Osteoblast (primary cell): ENCODE measurements around the gene CFAP45. TPM values are rescaled to one million over a fixed set of nuclear protein-coding genes. Genes with fewer than 3 reads are reported as not detected.

ENCODE experiments used
- DNase-seq: peaks from one replicate; pipeline ENCODE4 v3.0.0; 2011; ENCODE audit warnings: low spot score, mixed read lengths; ENCODE audit not compliant: insufficient read length; ENCODE audit errors: missing footprints
- H2AFZ ChIP-seq: 2 replicates; pipeline ENCODE4 v1.6.0; 2011; ENCODE audit warnings: mild to moderate bottlenecking, low read length
- H3K27ac ChIP-seq: 2 replicates; pipeline ENCODE4 v1.5.1; 2011; ENCODE audit warnings: mild to moderate bottlenecking, low read depth, low read length, moderate library complexity
- H3K27me3 ChIP-seq: 2 replicates; pipeline ENCODE4 v1.6.0; 2012; ENCODE audit warnings: mild to moderate bottlenecking, control low read depth, inconsistent platforms, low read length, moderate library complexity; ENCODE audit not compliant: insufficient read depth
- H3K36me3 ChIP-seq: 2 replicates; pipeline ENCODE4 v1.5.1; 2011; ENCODE audit warnings: mild to moderate bottlenecking, low read length, control low read depth, moderate library complexity; ENCODE audit not compliant: insufficient read depth
- H3K4me1 ChIP-seq: 2 replicates; pipeline ENCODE4 v1.5.1; 2011; ENCODE audit warnings: mild to moderate bottlenecking, low read length, control low read depth, moderate library complexity; ENCODE audit not compliant: insufficient read depth
- H3K4me2 ChIP-seq: 2 replicates; pipeline ENCODE4 v1.6.0; 2011; ENCODE audit warnings: mild to moderate bottlenecking, low read length; ENCODE audit not compliant: insufficient read depth
- H3K4me3 ChIP-seq: fragments of 200-600 bp; sonication (generic); 3 replicates; pipeline ENCODE4 v1.5.1; 2012; ENCODE audit warnings: mild to moderate bottlenecking, low read length, inconsistent platforms; ENCODE audit not compliant: insufficient read depth
- H3K79me2 ChIP-seq: 2 replicates; pipeline ENCODE4 v1.6.0; 2012; ENCODE audit warnings: mild to moderate bottlenecking, low read length, control low read depth, inconsistent platforms; ENCODE audit not compliant: insufficient read depth
- H3K9me3 ChIP-seq: 2 replicates; pipeline ENCODE4 v1.5.1; 2011; ENCODE audit warnings: low read depth, low read length, control low read depth
- H4K20me1 ChIP-seq: 2 replicates; pipeline ENCODE4 v1.6.0; 2012; ENCODE audit warnings: mild to moderate bottlenecking, low read length, control low read depth; ENCODE audit not compliant: insufficient read depth
- total RNA-seq: library from RNA; depleted of rRNA; stranded (reverse); fragments of >200 nt; gene quantifications from 2 replicates; pipeline ENCODE4 v1.2.3, GENCODE V29; 2012
- TF ChIP-seq, protein P1 (sequence below): IDR thresholded peaks from 2 replicates; pipeline ENCODE4 v1.5.1; 2011; ENCODE audit warnings: mild to moderate bottlenecking, low read depth, low read length, moderate library complexity; ENCODE audit errors: extremely low read depth

Gene CFAP45
- total RNA-seq, 1 donor: 0.36 TPM

DNA sequence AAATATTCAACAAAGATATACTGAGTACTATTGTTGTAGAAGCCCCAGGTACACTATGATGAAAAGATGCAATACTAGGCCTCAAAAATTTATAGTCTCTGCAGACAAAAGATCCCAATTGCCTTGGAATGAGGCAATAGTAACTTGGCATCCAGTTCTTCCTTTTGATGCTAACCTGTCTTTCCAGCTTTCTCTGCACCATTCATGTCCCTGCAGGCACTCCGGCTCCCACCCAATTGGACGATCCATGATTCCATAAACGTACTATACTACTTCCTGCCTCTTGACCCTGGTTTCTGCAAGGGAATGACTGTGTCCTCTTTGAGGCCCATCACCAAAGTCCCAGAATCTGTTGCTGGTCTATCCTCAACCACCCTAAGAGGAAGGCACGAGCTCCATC, 33.4 kb upstream of the CFAP45 start:
- Histone ChIP-seq H2AFZ (no peak overlapping the region), H3K4me1 (no peaks in the 10 kb centered on the region)

DNA sequence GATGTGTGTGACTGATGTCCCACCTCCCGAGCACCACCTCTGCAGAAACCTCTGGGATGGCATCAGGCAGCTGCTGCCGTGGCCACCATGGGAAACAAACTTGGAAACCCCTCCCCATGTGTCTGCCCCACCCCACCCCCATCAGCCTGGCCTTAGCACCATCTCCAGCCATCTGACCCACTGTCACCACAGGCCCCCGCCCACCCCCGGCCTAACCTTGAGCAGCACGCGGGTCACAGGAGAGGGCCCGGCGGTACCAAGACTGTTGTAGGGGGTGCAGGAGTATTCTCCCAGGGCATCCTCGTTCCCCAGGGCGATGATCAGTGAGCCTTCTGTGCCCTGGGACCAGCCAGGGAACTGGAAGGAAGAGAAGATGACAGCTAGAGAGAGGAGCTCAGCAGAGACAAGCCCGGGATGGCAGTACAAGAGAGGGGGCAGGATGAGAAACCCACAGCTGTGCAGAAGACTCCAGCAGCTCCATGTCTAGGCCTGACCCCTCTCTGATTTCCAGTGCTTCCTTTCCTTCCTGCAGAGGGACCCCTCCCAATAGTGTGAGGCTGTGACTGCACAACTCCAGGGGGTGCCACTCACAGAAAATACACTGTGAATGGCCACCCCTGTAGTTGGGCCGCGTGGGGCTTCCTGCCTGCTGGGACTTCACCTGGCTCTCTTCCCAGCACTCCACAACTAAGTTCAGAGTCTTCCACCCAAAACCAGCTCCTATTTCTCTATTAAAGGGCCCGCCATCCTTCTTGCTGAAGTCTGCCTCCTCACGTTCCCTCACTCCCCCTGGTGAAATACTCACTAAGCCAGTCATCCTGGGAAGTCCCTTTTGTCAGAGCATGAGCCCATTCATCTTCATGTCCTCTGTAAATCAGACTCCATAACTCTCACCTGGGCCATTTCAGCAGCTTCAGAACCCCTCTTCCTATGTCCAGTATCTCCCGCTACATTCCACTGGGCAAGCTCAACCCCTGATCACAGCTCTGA, 32.6 kb upstream of the CFAP45 start:
- peaks cover 2% of the 10 kb centered on the region for H3K27me3 ChIP-seq

More for the DNA sequence above, 33.4 kb upstream of the CFAP45 start:
- H3K4me3 ChIP-seq: no peak overlapping the region
- H4K20me1 ChIP-seq: no peaks in the 10 kb centered on the region
- peaks cover 3% of the 10 kb centered on the region for H3K27me3 ChIP-seq
- no peaks in the 10 kb centered on the region for H3K79me2 ChIP-seq
- H3K4me2 ChIP-seq: no peak overlapping the region
- no peak overlapping the region for H3K27ac ChIP-seq
- TF ChIP-seq, protein P1, sequence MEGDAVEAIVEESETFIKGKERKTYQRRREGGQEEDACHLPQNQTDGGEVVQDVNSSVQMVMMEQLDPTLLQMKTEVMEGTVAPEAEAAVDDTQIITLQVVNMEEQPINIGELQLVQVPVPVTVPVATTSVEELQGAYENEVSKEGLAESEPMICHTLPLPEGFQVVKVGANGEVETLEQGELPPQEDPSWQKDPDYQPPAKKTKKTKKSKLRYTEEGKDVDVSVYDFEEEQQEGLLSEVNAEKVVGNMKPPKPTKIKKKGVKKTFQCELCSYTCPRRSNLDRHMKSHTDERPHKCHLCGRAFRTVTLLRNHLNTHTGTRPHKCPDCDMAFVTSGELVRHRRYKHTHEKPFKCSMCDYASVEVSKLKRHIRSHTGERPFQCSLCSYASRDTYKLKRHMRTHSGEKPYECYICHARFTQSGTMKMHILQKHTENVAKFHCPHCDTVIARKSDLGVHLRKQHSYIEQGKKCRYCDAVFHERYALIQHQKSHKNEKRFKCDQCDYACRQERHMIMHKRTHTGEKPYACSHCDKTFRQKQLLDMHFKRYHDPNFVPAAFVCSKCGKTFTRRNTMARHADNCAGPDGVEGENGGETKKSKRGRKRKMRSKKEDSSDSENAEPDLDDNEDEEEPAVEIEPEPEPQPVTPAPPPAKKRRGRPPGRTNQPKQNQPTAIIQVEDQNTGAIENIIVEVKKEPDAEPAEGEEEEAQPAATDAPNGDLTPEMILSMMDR: no peak
- no peak for DNase-seq
- H3K9me3 ChIP-seq: no peaks in the 10 kb centered on the region
- H3K36me3 ChIP-seq: no peaks in the 10 kb centered on the region

DNA sequence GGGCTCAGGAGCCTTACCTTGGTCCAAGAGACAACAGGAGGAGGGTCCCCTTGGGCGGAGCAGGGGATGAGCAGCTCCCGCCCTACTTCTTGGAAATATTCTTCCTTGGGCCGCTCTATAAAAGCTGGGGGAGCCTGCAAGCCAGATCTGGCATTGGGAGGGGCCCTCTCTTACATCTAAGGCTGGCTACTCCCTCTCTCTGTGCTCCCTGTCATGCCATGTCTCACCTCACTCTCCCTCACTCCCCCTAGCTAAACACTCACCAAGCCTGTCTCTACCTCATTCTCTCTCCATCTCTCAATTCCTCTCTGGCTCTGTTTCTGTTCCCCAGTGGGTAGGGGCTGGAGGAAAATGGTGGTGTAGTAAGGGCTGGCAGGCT, 31.8 kb upstream of the CFAP45 start:
- peak; percentile 75 for DNase-seq
- peaks cover 2% of the 10 kb centered on the region for H3K27me3 ChIP-seq
- no peak overlapping the region for H3K4me3 ChIP-seq
- no peak overlapping the region for H3K4me2 ChIP-seq
- no peaks in the 10 kb centered on the region for H3K4me1 ChIP-seq
- TF ChIP-seq, protein P1: no peak
- no peaks in the 10 kb centered on the region for H3K9me3 ChIP-seq
- no peaks in the 10 kb centered on the region for H3K79me2 ChIP-seq
- no peaks in the 10 kb centered on the region for H3K36me3 ChIP-seq
- H2AFZ ChIP-seq: no peak overlapping the region
- H3K27ac ChIP-seq: no peak overlapping the region
- no peaks in the 10 kb centered on the region for H4K20me1 ChIP-seq

More for the DNA sequence above, 32.6 kb upstream of the CFAP45 start:
- Histone ChIP-seq H3K27ac (no peak overlapping the region), H3K4me1 (no peaks in the 10 kb centered on the region), H4K20me1 (no peaks in the 10 kb centered on the region), H3K79me2 (no peaks in the 10 kb centered on the region), H3K36me3 (no peaks in the 10 kb centered on the region), H3K4me2 (no peak overlapping the region), H2AFZ (no peak overlapping the region), H3K9me3 (no peaks in the 10 kb centered on the region), H3K4me3 (no peak overlapping the region)
- TF ChIP-seq, protein P1: no peak
- peak; percentile 88 for DNase-seq

DNA sequence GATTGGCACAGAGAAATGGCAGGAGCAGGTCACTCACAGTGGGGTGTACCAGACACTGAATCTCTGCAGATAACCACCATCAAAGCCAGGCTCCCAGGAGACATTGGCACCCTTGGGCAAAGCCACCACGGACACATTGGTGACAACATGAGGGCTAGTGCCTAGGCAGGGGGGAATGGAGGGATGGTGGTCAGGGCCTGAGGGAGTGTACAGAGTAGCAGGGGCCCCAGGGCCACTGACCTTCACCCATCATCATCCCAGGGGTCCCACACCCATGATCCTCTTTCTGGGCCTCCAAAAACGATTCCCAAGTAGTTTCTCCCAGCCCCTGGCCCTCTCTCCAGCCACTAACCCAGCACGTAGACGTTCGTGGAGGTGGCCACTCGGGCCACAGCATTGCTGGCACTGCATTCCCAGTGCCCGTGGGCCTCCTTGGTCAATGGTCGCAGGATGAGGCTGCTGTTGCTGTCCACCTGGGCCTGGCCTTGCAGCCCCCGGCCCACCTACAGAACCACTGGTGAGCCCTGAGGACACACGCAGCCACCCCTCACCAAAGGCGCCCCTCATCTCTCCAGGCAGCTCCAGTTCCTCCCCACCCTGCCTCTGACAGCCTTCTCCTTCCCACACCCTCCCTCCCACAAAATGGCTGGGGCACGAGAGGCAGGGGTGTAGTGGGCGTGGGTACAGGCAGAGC, 31.3 kb upstream of the CFAP45 start:
- H2AFZ ChIP-seq: no peak overlapping the region
- H3K79me2 ChIP-seq: no peaks in the 10 kb centered on the region
- H3K4me2 ChIP-seq: no peak overlapping the region
- H3K4me1 ChIP-seq: no peaks in the 10 kb centered on the region
- peak; percentile 79 for DNase-seq
- no peak overlapping the region for H3K4me3 ChIP-seq
- H4K20me1 ChIP-seq: no peaks in the 10 kb centered on the region
- H3K36me3 ChIP-seq: no peaks in the 10 kb centered on the region
- no peak overlapping the region for H3K27ac ChIP-seq
- no peaks in the 10 kb centered on the region for H3K9me3 ChIP-seq
- TF ChIP-seq, protein P1: no peak
- H3K27me3 ChIP-seq: peaks cover 2% of the 10 kb centered on the region
